ENCODE measurements around the gene TMCO4.

Gene TMCO4

GRCh38 chr1:19656780-19657466 lies 142.8 kb downstream of the TMCO4 start:
- no peak for ATAC-seq
- TF ChIP-seq BACH2 (CRISPR knock-in tag; IDR thresholded peaks at IDR 0.05; ENCODE audit: borderline replicate concordance) = no peak
- TF ChIP-seq ZNF8 (CRISPR knock-in tag; IDR thresholded peaks at IDR 0.05) = no peak
- no peak for TF ChIP-seq ZNF70 (CRISPR knock-in tag; IDR thresholded peaks at IDR 0.05)
- no peak for TF ChIP-seq TCF4 (CRISPR knock-in tag; IDR thresholded peaks at IDR 0.05; ENCODE audit: borderline replicate concordance)
- no peak for TF ChIP-seq ZC3H10 (CRISPR knock-in tag; IDR thresholded peaks at IDR 0.05)
- TF ChIP-seq ZNF565 (CRISPR knock-in tag; conservative IDR thresholded peaks at IDR 0.05; ENCODE audit: low read depth) = no peak
- TF ChIP-seq ESRRG (CRISPR knock-in tag; IDR thresholded peaks at IDR 0.05) = no peak
- no peak for TF ChIP-seq RARB (CRISPR knock-in tag; IDR thresholded peaks at IDR 0.05)
- TF ChIP-seq POU6F1 (CRISPR knock-in tag; IDR thresholded peaks at IDR 0.05; ENCODE audit: borderline replicate concordance, low read depth) = no peak
- TF ChIP-seq GLIS3 (CRISPR knock-in tag; IDR thresholded peaks at IDR 0.05) = no peak
- no peak for TF ChIP-seq ISL1 (CRISPR knock-in tag; IDR thresholded peaks at IDR 0.05)

GRCh38 chr1:19656134-19656779 lies 143.5 kb downstream of the TMCO4 start:
- no peak for ATAC-seq

GRCh38 chr1:19655718-19656080 lies 144.0 kb downstream of the TMCO4 start:
- ATAC-seq = no peak
- TF ChIP-seq TSHZ2 (CRISPR knock-in tag; IDR thresholded peaks at IDR 0.05) (no peak), PPARA (CRISPR knock-in tag; IDR thresholded peaks at IDR 0.05; ENCODE audit: borderline replicate concordance) (no peak), BACH2 (CRISPR knock-in tag; IDR thresholded peaks at IDR 0.05; ENCODE audit: borderline replicate concordance) (no peak), PATZ1 (CRISPR knock-in tag; IDR thresholded peaks at IDR 0.05; ENCODE audit: borderline replicate concordance) (no peak), ARNTL (CRISPR knock-in tag; IDR thresholded peaks at IDR 0.05; ENCODE audit: borderline replicate concordance, low read depth) (no peak), RARB (CRISPR knock-in tag; IDR thresholded peaks at IDR 0.05) (no peak), ISL1 (CRISPR knock-in tag; IDR thresholded peaks at IDR 0.05) (no peak), GLIS3 (CRISPR knock-in tag; IDR thresholded peaks at IDR 0.05) (no peak), ZNF70 (CRISPR knock-in tag; IDR thresholded peaks at IDR 0.05) (no peak), ZC3H10 (CRISPR knock-in tag; IDR thresholded peaks at IDR 0.05) (no peak), TCF4 (CRISPR knock-in tag; IDR thresholded peaks at IDR 0.05; ENCODE audit: borderline replicate concordance) (no peak), CSRNP3 (CRISPR knock-in tag; IDR thresholded peaks at IDR 0.05) (no peak), POU6F1 (CRISPR knock-in tag; IDR thresholded peaks at IDR 0.05; ENCODE audit: borderline replicate concordance, low read depth) (no peak), OSR1 (CRISPR knock-in tag; IDR thresholded peaks at IDR 0.05) (no peak), ZFP30 (CRISPR knock-in tag; IDR thresholded peaks at IDR 0.05) (no peak), CREB5 (CRISPR knock-in tag; IDR thresholded peaks at IDR 0.05; ENCODE audit: low read depth) (no peak), ZFP3 (CRISPR knock-in tag; IDR thresholded peaks at IDR 0.05) (no peak)

More at GRCh38 chr1:19656134-19656779, 143.5 kb downstream of the TMCO4 start:
- no peak for TF ChIP-seq BACH2 (CRISPR knock-in tag; IDR thresholded peaks at IDR 0.05; ENCODE audit: borderline replicate concordance)
- TF ChIP-seq ZFP3 (CRISPR knock-in tag; IDR thresholded peaks at IDR 0.05) = no peak
- no peak for TF ChIP-seq CSDC2 (CRISPR knock-in tag; IDR thresholded peaks at IDR 0.05)
- TF ChIP-seq ZFP30 (CRISPR knock-in tag; IDR thresholded peaks at IDR 0.05) = no peak
- TF ChIP-seq TOX (CRISPR knock-in tag; IDR thresholded peaks at IDR 0.05; ENCODE audit: borderline replicate concordance) = no peak
- no peak for TF ChIP-seq ZC3H10 (CRISPR knock-in tag; IDR thresholded peaks at IDR 0.05)
- no peak for TF ChIP-seq RARB (CRISPR knock-in tag; IDR thresholded peaks at IDR 0.05)
- no peak for TF ChIP-seq ZNF565 (CRISPR knock-in tag; conservative IDR thresholded peaks at IDR 0.05; ENCODE audit: low read depth)
- no peak for TF ChIP-seq ISL1 (CRISPR knock-in tag; IDR thresholded peaks at IDR 0.05)
- TF ChIP-seq TCF4 (CRISPR knock-in tag; IDR thresholded peaks at IDR 0.05; ENCODE audit: borderline replicate concordance) = no peak
